Loucy (cell line): ENCODE measurements around the gene RASSF4.

Experiments
- H2AFZ ChIP-seq: fragments of 200-600 bp; sonication (generic); 2 replicates; pipeline ENCODE4 v1.6.0; 2016; ENCODE audit warnings: antibody characterized with exemption, mild to moderate bottlenecking, low read length, moderate library complexity
- H3F3A ChIP-seq: fragments of 200-600 bp; 2 replicates; pipeline ENCODE4 v1.6.0; 2016; ENCODE audit warnings: antibody characterized with exemption, low read depth, mild to moderate bottlenecking
- H3K27me3 ChIP-seq: fragments of 200-600 bp; sonication (generic); 2 replicates; pipeline ENCODE4 v1.6.1; 2014; ENCODE audit warnings: low read length, mild to moderate bottlenecking; ENCODE audit not compliant: insufficient read depth, poor library complexity, severe bottlenecking
- H3K36me3 ChIP-seq: fragments of 200-600 bp; sonication (generic); 2 replicates; pipeline ENCODE4 v1.6.1; 2016; ENCODE audit warnings: low read length; ENCODE audit not compliant: insufficient read depth
- H3K4me1 ChIP-seq: fragments of 200-600 bp; sonication (generic); 2 replicates; pipeline ENCODE4 v1.5.1; 2014; ENCODE audit warnings: low read length, mild to moderate bottlenecking; ENCODE audit not compliant: insufficient read depth, poor library complexity, severe bottlenecking
- H3K4me2 ChIP-seq: fragments of 200-600 bp; sonication (generic); 2 replicates; pipeline ENCODE4 v1.6.0; 2014; ENCODE audit warnings: antibody characterized with exemption, low read length, low read depth, mild to moderate bottlenecking; ENCODE audit not compliant: poor library complexity, severe bottlenecking
- H3K4me3 ChIP-seq: fragments of 200-600 bp; sonication (generic); 2 replicates; pipeline ENCODE4 v1.5.1; 2014; ENCODE audit warnings: low read length, mild to moderate bottlenecking, mixed read lengths; ENCODE audit not compliant: poor library complexity, severe bottlenecking
- H3K79me2 ChIP-seq: fragments of 200-600 bp; sonication (generic); 2 replicates; pipeline ENCODE4 v1.6.1; 2014; ENCODE audit warnings: low read length; ENCODE audit not compliant: insufficient read depth
- H3K9ac ChIP-seq: fragments of 200-600 bp; sonication (generic); 2 replicates; pipeline ENCODE4 v1.6.0; 2014; ENCODE audit warnings: mild to moderate bottlenecking, low read depth, low read length, moderate library complexity; ENCODE audit not compliant: poor library complexity, severe bottlenecking
- H3K9me2 ChIP-seq: fragments of 200-600 bp; sonication (generic); replicated peaks from 2 replicates; pipeline ENCODE4 v1.6.1; 2016; ENCODE audit warnings: low read depth, low read length, mixed read lengths
- H3K9me3 ChIP-seq: fragments of 200-600 bp; sonication (generic); 2 replicates; pipeline ENCODE4 v1.6.1; 2014; ENCODE audit warnings: mild to moderate bottlenecking, antibody characterized with exemption, low read length, low read depth; ENCODE audit not compliant: insufficient read depth
- H4K20me1 ChIP-seq: fragments of 200-600 bp; sonication (generic); 2 replicates; pipeline ENCODE4 v1.6.0; 2014; ENCODE audit warnings: antibody characterized with exemption, low read length, mild to moderate bottlenecking; ENCODE audit not compliant: insufficient read depth, poor library complexity, severe bottlenecking
- CTCF ChIP-seq: fragments of 200-600 bp; sonication (generic); conservative IDR thresholded peaks from 2 replicates; pipeline ENCODE4 v1.5.1; 2014; ENCODE audit warnings: mild to moderate bottlenecking, antibody characterized with exemption, low read length
- EZH2phosphoT487 ChIP-seq: fragments of 200-600 bp; IDR thresholded peaks from 2 replicates; pipeline ENCODE4 v1.6.1; 2018; ENCODE audit warnings: antibody characterized with exemption, mild to moderate bottlenecking, moderate library complexity, borderline replicate concordance

The RASSF4 gene

GRCh38 chr10:44993922-44994751, 34.5 kb downstream of the RASSF4 start:
- H3K4me3 ChIP-seq, result no peak overlapping the region
- H3F3A ChIP-seq, result peaks cover 13% of the 10 kb centered on the region; the same call in 1 of the 2 replicates
- no peaks in the 10 kb centered on the region for H3K9me2 ChIP-seq
- H3K79me2 ChIP-seq, result peaks cover 15% of the 10 kb centered on the region
- H3K4me1 ChIP-seq, result peaks cover 56% of the 10 kb centered on the region
- peak overlapping the region; percentile 71 for H3K9ac ChIP-seq
- TF ChIP-seq CTCF (0 out of 2 replicates have a peak, but pooled peaks have one; percentile 25), EZH2phosphoT487 (no peak)
- no peaks in the 10 kb centered on the region for H4K20me1 ChIP-seq
- no peak overlapping the region for H2AFZ ChIP-seq
- no peak overlapping the region for H3K4me2 ChIP-seq
- no peaks in the 10 kb centered on the region for H3K9me3 ChIP-seq
- no peaks in the 10 kb centered on the region for H3K36me3 ChIP-seq
- H3K27me3 ChIP-seq, result no peaks in the 10 kb centered on the region

- Histone ChIP-seq H3K4me1 (peaks cover 64% of the 10 kb centered on the region), H3K9ac (peak overlapping the region; percentile 71), H4K20me1 (no peaks in the 10 kb centered on the region), H3K4me3 (peak overlapping the region; percentile 49), H3K36me3 (no peaks in the 10 kb centered on the region), H3K9me3 (no peaks in the 10 kb centered on the region), H2AFZ (no peak overlapping the region), H3F3A (peaks cover 13% of the 10 kb centered on the region; the same call in 1 of the 2 replicates), H3K9me2 (no peaks in the 10 kb centered on the region), H3K27me3 (no peaks in the 10 kb centered on the region), H3K4me2 (peak overlapping the region; percentile 74), H3K79me2 (peaks cover 23% of the 10 kb centered on the region)
- TF ChIP-seq EZH2phosphoT487, result no peak
- no peak for TF ChIP-seq CTCF
Measured at GRCh38 chr10:44994752-44995530, 35.3 kb downstream of the RASSF4 start.

DNA sequence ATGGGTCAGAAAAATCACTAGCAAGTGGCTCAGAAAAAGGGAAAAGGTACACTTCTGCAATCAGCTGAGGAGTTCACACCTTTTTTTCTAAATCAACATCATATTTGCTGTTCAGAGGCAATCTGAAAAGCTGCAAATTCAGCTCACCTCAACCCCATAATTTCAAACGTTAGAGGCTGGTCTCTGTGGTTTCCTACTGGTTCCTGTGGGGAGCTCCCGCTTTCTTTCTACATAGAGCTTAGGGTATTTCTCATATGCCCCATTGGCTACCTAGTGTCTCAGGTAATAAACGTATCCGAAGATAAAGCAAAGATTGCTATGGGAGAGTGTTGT, 35.9 kb downstream of the RASSF4 start:
- Histone ChIP-seq H3K4me1 (peaks cover 70% of the 10 kb centered on the region), H3F3A (peaks cover 17% of the 10 kb centered on the region; the same call in 1 of the 2 replicates), H3K9ac (peak overlapping the region; percentile 71), H3K79me2 (peaks cover 29% of the 10 kb centered on the region), H3K27me3 (no peaks in the 10 kb centered on the region), H3K9me3 (no peaks in the 10 kb centered on the region), H3K4me2 (peak overlapping the region; percentile 74), H3K36me3 (no peaks in the 10 kb centered on the region), H4K20me1 (no peaks in the 10 kb centered on the region), H2AFZ (no peak overlapping the region), H3K4me3 (peak overlapping the region; percentile 49), H3K9me2 (no peaks in the 10 kb centered on the region)
- no peak for TF ChIP-seq EZH2phosphoT487
- no peak for TF ChIP-seq CTCF
